CD4-positive, alpha-beta T cell treated with Interleukin-15 for 4 hours (primary cell): ENCODE measurements around the gene RABGGTA.

Source experiments
- DNase-seq: peaks from one replicate; pipeline ENCODE4 v3.0.0-alpha.2; 2020; ENCODE audit warnings: low spot score

RABGGTA gene

GRCh38 chr14:24304019-24304387 is 32.6 kb upstream of the RABGGTA start:
- no peak for DNase-seq

- DNase-seq = no peak
Measured at GRCh38 chr14:24300326-24300980, 29.1 kb upstream of the RABGGTA start.

GRCh38 chr14:24299255-24300191 is 28.1 kb upstream of the RABGGTA start, which contains the start of the genes DHRS1 and NOP9:
Gene DHRS1 (minus strand): TSS chr14:24299780. CDS start chr14:24299106, 674 bp downstream.
Gene NOP9 (plus strand): TSS chr14:24299850. CDS start chr14:24299955, 105 bp downstream.
- peak; percentile 89 for DNase-seq

- DNase-seq = no peak
Measured at GRCh38 chr14:24298892-24299254, 27.5 kb upstream of the RABGGTA start.

- DNase-seq = no peak
Measured at GRCh38 chr14:24297190-24297964, 26.0 kb upstream of the RABGGTA start.

GRCh38 chr14:24296341-24297157 is 25.2 kb upstream of the RABGGTA start:
- DNase-seq = peak; percentile 83

- DNase-seq = no peak
Measured at GRCh38 chr14:24293525-24293924, 22.1 kb upstream of the RABGGTA start.

- DNase-seq = no peak
Measured at GRCh38 chr14:24292118-24292807, 20.9 kb upstream of the RABGGTA start.

- DNase-seq = no peak
Measured at GRCh38 chr14:24291446-24292117, 20.2 kb upstream of the RABGGTA start.

GRCh38 chr14:24290746-24291145 is 19.3 kb upstream of the RABGGTA start:
- no peak for DNase-seq

- no peak for DNase-seq
Measured at GRCh38 chr14:24289649-24290280, 18.4 kb upstream of the RABGGTA start.

GRCh38 chr14:24286996-24287395 is 15.6 kb upstream of the RABGGTA start:
- DNase-seq = no peak

GRCh38 chr14:24285351-24285750 is 14.0 kb upstream of the RABGGTA start:
- DNase-seq = no peak

- DNase-seq = no peak
Measured at GRCh38 chr14:24284501-24285035, 13.2 kb upstream of the RABGGTA start.

GRCh38 chr14:24283796-24284460 is 12.5 kb upstream of the RABGGTA start:
- no peak for DNase-seq

- DNase-seq = no peak
Measured at GRCh38 chr14:24282736-24283135, 11.3 kb upstream of the RABGGTA start.

- no peak for DNase-seq
Measured at GRCh38 chr14:24281636-24282035, 10.2 kb upstream of the RABGGTA start.

GRCh38 chr14:24280797-24281460 is 9.5 kb upstream of the RABGGTA start:
- DNase-seq = no peak
